HEK293 (cell line): ENCODE data around the gene PFN1.

Experiments
- BCL11A ChIP-seq: fragments of 450-650 bp; formaldehyde crosslinking; IDR thresholded peaks from 2 replicates; pipeline ENCODE4 v1.5.1; 2016; ENCODE audit warnings: low read depth, missing biosample characterization, missing genetic modification characterization
- KLF1 ChIP-seq: fragments of 450-650 bp; formaldehyde crosslinking; IDR thresholded peaks from 2 replicates; pipeline ENCODE4 v1.5.1; 2016; ENCODE audit warnings: missing biosample characterization, missing genetic modification characterization
- KLF7 ChIP-seq: fragments of 450-650 bp; formaldehyde crosslinking; IDR thresholded peaks from 2 replicates; pipeline ENCODE4 v1.5.1; 2016; ENCODE audit warnings: missing biosample characterization, missing genetic modification characterization, borderline replicate concordance
- MYNN ChIP-seq: fragments of 450-650 bp; formaldehyde crosslinking; IDR thresholded peaks from 2 replicates; pipeline ENCODE4 v1.5.1; 2016; ENCODE audit warnings: missing biosample characterization, missing genetic modification characterization, borderline replicate concordance
- PRDM1 ChIP-seq: fragments of 450-650 bp; formaldehyde crosslinking; IDR thresholded peaks from 2 replicates; pipeline ENCODE4; 2016; ENCODE audit warnings: missing biosample characterization, missing genetic modification characterization
- RBAK ChIP-seq: fragments of 450-650 bp; formaldehyde crosslinking; IDR thresholded peaks from 2 replicates; pipeline ENCODE4 v1.5.1; 2016; ENCODE audit warnings: missing biosample characterization, missing genetic modification characterization
- ZIC2 ChIP-seq: fragments of 450-650 bp; formaldehyde crosslinking; IDR thresholded peaks from 2 replicates; pipeline ENCODE4 v1.5.1; 2016; ENCODE audit warnings: missing biosample characterization, missing genetic modification characterization
- ZNF114 ChIP-seq: fragments of 450-650 bp; formaldehyde crosslinking; IDR thresholded peaks from 2 replicates; pipeline ENCODE4 v1.5.0; 2017; ENCODE audit warnings: missing biosample characterization, missing genetic modification characterization
- ZNF121 ChIP-seq: fragments of 450-650 bp; formaldehyde crosslinking; IDR thresholded peaks from 2 replicates; pipeline ENCODE4 v1.5.1; 2016; ENCODE audit warnings: missing biosample characterization, missing genetic modification characterization
- ZNF138 ChIP-seq: fragments of 450-650 bp; formaldehyde crosslinking; IDR thresholded peaks from 2 replicates; pipeline ENCODE4 v1.5.1; 2016; ENCODE audit warnings: missing biosample characterization, missing genetic modification characterization, borderline replicate concordance
- ZNF155 ChIP-seq: fragments of 450-650 bp; formaldehyde crosslinking; IDR thresholded peaks from 2 replicates; pipeline ENCODE4 v1.5.1; 2016; ENCODE audit warnings: missing biosample characterization, missing genetic modification characterization
- ZNF157 ChIP-seq: fragments of 450-650 bp; formaldehyde crosslinking; IDR thresholded peaks from 2 replicates; pipeline ENCODE4 v1.5.1; 2016; ENCODE audit warnings: missing biosample characterization, missing genetic modification characterization
- ZNF169 ChIP-seq: fragments of 450-650 bp; formaldehyde crosslinking; IDR thresholded peaks from 2 replicates; pipeline ENCODE4 v1.5.1; 2016; ENCODE audit warnings: missing biosample characterization, missing genetic modification characterization
- ZNF174 ChIP-seq: fragments of 450-650 bp; formaldehyde crosslinking; IDR thresholded peaks from 2 replicates; pipeline ENCODE4 v1.5.0; 2017; ENCODE audit warnings: missing biosample characterization, mild to moderate bottlenecking, missing genetic modification characterization
- ZNF175 ChIP-seq: fragments of 450-650 bp; formaldehyde crosslinking; IDR thresholded peaks from 2 replicates; pipeline ENCODE4 v1.5.1; 2016; ENCODE audit warnings: missing biosample characterization, missing genetic modification characterization
- ZNF223 ChIP-seq: fragments of 450-650 bp; formaldehyde crosslinking; IDR thresholded peaks from 2 replicates; pipeline ENCODE4 v1.5.1; 2016; ENCODE audit warnings: missing biosample characterization, missing genetic modification characterization
- ZNF266 ChIP-seq: fragments of 450-650 bp; formaldehyde crosslinking; IDR thresholded peaks from 2 replicates; pipeline ENCODE4 v1.5.1; 2016; ENCODE audit warnings: missing biosample characterization, missing genetic modification characterization, low read depth
- ZNF292 ChIP-seq: fragments of 450-650 bp; formaldehyde crosslinking; IDR thresholded peaks from 2 replicates; pipeline ENCODE4 v1.5.1; 2016; ENCODE audit warnings: low read depth, missing biosample characterization, missing genetic modification characterization, borderline replicate concordance
- ZNF302 ChIP-seq: fragments of 450-650 bp; formaldehyde crosslinking; IDR thresholded peaks from 2 replicates; pipeline ENCODE4 v1.5.1; 2016; ENCODE audit warnings: missing biosample characterization, missing genetic modification characterization, low read depth
- ZNF404 ChIP-seq: fragments of 450-650 bp; formaldehyde crosslinking; IDR thresholded peaks from 2 replicates; pipeline ENCODE4 v1.5.1; 2017; ENCODE audit warnings: missing biosample characterization, missing genetic modification characterization
- ZNF544 ChIP-seq: fragments of 450-650 bp; formaldehyde crosslinking; IDR thresholded peaks from 2 replicates; pipeline ENCODE4 v1.5.0; 2017; ENCODE audit warnings: missing biosample characterization, missing genetic modification characterization
- ZNF548 ChIP-seq: fragments of 450-650 bp; formaldehyde crosslinking; IDR thresholded peaks from 2 replicates; pipeline ENCODE4 v1.5.1; 2016; ENCODE audit warnings: missing biosample characterization, missing genetic modification characterization
- ZNF555 ChIP-seq: fragments of 450-650 bp; formaldehyde crosslinking; conservative IDR thresholded peaks from 2 replicates; pipeline ENCODE4 v1.5.1; 2017; ENCODE audit warnings: missing biosample characterization, mild to moderate bottlenecking, missing genetic modification characterization, inconsistent platforms
- ZNF621 ChIP-seq: fragments of 450-650 bp; formaldehyde crosslinking; IDR thresholded peaks from 2 replicates; pipeline ENCODE4 v1.5.1; 2017; ENCODE audit warnings: missing biosample characterization, missing genetic modification characterization
- ZNF623 ChIP-seq: fragments of 450-650 bp; formaldehyde crosslinking; IDR thresholded peaks from 2 replicates; pipeline ENCODE4 v1.5.1; 2016; ENCODE audit warnings: missing biosample characterization, missing genetic modification characterization
- ZNF654 ChIP-seq: fragments of 450-650 bp; formaldehyde crosslinking; IDR thresholded peaks from 2 replicates; pipeline ENCODE4 v1.5.1; 2016; ENCODE audit warnings: low read depth, missing biosample characterization, missing genetic modification characterization
- ZNF76 ChIP-seq: fragments of 450-650 bp; formaldehyde crosslinking; IDR thresholded peaks from 2 replicates; pipeline ENCODE4; 2016; ENCODE audit warnings: low read depth, missing biosample characterization, missing genetic modification characterization, borderline replicate concordance
- ZNF792 ChIP-seq: fragments of 450-650 bp; formaldehyde crosslinking; IDR thresholded peaks from 2 replicates; pipeline ENCODE4 v1.5.1; 2016; ENCODE audit warnings: missing biosample characterization, missing genetic modification characterization
- ZXDB ChIP-seq: fragments of 450-650 bp; formaldehyde crosslinking; IDR thresholded peaks from 2 replicates; pipeline ENCODE4 v1.5.1; 2016; ENCODE audit warnings: missing biosample characterization, missing genetic modification characterization
- TF ChIP-seq, protein P1 (sequence below): fragments of 450-650 bp; formaldehyde crosslinking; IDR thresholded peaks from 2 replicates; pipeline ENCODE4 v1.5.1; 2016; ENCODE audit warnings: missing biosample characterization, missing genetic modification characterization
- TF ChIP-seq, protein P2 (sequence below): fragments of 450-650 bp; IDR thresholded peaks from 2 replicates; pipeline ENCODE4 v1.5.1; 2018; ENCODE audit warnings: missing biosample characterization, missing genetic modification characterization
- TF ChIP-seq, protein P3 (sequence below): fragments of 450-650 bp; formaldehyde crosslinking; IDR thresholded peaks from 2 replicates; pipeline ENCODE4 v1.5.1; 2016; ENCODE audit warnings: missing biosample characterization, missing genetic modification characterization
- TF ChIP-seq, protein P4 (sequence below): fragments of 450-650 bp; formaldehyde crosslinking; IDR thresholded peaks from 2 replicates; pipeline ENCODE4 v1.5.1; 2016; ENCODE audit warnings: missing biosample characterization, missing genetic modification characterization
- TF ChIP-seq, protein P5 (sequence below): fragments of 450-650 bp; formaldehyde crosslinking; IDR thresholded peaks from 2 replicates; pipeline ENCODE4 v1.5.1; 2016; ENCODE audit warnings: missing biosample characterization, missing genetic modification characterization

Gene PFN1

DNA sequence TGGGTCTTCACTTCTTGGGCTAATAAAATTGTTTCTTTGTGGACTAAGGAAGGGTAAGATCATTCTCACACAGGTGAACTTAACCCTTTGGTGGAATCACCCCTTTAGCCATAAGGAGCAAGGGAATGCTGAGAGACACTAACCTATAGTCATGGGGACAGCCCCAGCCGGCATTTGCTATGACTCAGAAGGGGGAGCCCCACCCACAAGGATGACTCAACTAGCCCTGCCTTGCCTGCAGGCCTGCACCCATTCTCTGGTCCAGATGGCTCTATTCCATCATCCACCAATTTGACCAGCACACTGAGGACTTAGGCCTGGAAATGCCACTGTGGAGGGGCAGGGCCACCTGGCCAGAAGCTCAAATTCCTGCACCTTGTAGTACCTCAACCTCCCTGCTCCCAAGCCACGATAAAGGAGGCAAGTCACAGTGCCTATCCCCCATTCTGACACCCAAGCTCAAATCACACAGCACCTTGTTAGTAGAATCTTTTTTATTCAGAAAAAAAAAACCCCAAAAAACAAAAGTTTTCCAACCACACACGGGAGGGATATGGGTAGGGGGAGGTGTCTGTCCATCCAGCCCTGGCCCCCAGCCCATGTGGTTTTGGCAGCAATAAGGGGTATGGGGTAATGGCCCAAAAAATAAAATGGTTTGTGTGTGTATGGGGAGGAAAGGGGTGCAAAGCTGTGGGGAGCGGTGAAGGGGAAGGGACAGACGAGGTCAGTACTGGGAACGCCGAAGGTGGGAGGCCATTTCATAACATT, 3.0 kb downstream of the PFN1 start (continued):
- TF ChIP-seq, protein P1, sequence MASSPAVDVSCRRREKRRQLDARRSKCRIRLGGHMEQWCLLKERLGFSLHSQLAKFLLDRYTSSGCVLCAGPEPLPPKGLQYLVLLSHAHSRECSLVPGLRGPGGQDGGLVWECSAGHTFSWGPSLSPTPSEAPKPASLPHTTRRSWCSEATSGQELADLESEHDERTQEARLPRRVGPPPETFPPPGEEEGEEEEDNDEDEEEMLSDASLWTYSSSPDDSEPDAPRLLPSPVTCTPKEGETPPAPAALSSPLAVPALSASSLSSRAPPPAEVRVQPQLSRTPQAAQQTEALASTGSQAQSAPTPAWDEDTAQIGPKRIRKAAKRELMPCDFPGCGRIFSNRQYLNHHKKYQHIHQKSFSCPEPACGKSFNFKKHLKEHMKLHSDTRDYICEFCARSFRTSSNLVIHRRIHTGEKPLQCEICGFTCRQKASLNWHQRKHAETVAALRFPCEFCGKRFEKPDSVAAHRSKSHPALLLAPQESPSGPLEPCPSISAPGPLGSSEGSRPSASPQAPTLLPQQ (tag by site-specific recombination) = peak; percentile 33; the same call in 1 of the 2 replicates
- TF ChIP-seq ZNF76 (no peak), ZNF175 (tag by site-specific recombination) (no peak), ZNF223 (tag by site-specific recombination) (peak; percentile 84; the same call in 1 of the 2 replicates), RBAK (tag by site-specific recombination) (no peak), ZNF114 (no peak), ZNF121 (tag by site-specific recombination) (no peak), ZNF621 (tag by site-specific recombination) (no peak), BCL11A (peak; percentile 58; the same call in 1 of the 2 replicates), ZNF404 (tag by site-specific recombination) (no peak), ZNF155 (no peak), ZIC2 (no peak), ZNF157 (no peak), ZXDB (no peak), KLF7 (tag by site-specific recombination) (peak; percentile 54; the same call in 1 of the 2 replicates), ZNF654 (no peak), ZNF169 (tag by site-specific recombination) (no peak), KLF1 (tag by site-specific recombination) (peak; percentile 93), PRDM1 (tag by site-specific recombination) (no peak), ZNF548 (tag by site-specific recombination) (no peak), ZNF792 (tag by site-specific recombination) (no peak), ZNF138 (tag by site-specific recombination) (no peak), MYNN (tag by site-specific recombination) (no peak), ZNF266 (no peak), ZNF292 (no peak), ZNF544 (tag by site-specific recombination) (no peak), ZNF623 (no peak), ZNF302 (tag by site-specific recombination) (no peak), ZNF555 (tag by site-specific recombination) (no peak), ZNF174 (tag by site-specific recombination) (no peak)
- TF ChIP-seq, protein P2, sequence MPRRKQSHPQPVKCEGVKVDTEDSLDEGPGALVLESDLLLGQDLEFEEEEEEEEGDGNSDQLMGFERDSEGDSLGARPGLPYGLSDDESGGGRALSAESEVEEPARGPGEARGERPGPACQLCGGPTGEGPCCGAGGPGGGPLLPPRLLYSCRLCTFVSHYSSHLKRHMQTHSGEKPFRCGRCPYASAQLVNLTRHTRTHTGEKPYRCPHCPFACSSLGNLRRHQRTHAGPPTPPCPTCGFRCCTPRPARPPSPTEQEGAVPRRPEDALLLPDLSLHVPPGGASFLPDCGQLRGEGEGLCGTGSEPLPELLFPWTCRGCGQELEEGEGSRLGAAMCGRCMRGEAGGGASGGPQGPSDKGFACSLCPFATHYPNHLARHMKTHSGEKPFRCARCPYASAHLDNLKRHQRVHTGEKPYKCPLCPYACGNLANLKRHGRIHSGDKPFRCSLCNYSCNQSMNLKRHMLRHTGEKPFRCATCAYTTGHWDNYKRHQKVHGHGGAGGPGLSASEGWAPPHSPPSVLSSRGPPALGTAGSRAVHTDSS (tag by site-specific recombination) = no peak
- TF ChIP-seq, protein P3, sequence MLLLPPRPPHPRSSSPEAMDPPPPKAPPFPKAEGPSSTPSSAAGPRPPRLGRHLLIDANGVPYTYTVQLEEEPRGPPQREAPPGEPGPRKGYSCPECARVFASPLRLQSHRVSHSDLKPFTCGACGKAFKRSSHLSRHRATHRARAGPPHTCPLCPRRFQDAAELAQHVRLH (tag by site-specific recombination) = no peak
- TF ChIP-seq, protein P4, sequence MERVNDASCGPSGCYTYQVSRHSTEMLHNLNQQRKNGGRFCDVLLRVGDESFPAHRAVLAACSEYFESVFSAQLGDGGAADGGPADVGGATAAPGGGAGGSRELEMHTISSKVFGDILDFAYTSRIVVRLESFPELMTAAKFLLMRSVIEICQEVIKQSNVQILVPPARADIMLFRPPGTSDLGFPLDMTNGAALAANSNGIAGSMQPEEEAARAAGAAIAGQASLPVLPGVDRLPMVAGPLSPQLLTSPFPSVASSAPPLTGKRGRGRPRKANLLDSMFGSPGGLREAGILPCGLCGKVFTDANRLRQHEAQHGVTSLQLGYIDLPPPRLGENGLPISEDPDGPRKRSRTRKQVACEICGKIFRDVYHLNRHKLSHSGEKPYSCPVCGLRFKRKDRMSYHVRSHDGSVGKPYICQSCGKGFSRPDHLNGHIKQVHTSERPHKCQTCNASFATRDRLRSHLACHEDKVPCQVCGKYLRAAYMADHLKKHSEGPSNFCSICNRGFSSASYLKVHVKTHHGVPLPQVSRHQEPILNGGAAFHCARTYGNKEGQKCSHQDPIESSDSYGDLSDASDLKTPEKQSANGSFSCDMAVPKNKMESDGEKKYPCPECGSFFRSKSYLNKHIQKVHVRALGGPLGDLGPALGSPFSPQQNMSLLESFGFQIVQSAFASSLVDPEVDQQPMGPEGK = peak; percentile 95
- TF ChIP-seq, protein P5, sequence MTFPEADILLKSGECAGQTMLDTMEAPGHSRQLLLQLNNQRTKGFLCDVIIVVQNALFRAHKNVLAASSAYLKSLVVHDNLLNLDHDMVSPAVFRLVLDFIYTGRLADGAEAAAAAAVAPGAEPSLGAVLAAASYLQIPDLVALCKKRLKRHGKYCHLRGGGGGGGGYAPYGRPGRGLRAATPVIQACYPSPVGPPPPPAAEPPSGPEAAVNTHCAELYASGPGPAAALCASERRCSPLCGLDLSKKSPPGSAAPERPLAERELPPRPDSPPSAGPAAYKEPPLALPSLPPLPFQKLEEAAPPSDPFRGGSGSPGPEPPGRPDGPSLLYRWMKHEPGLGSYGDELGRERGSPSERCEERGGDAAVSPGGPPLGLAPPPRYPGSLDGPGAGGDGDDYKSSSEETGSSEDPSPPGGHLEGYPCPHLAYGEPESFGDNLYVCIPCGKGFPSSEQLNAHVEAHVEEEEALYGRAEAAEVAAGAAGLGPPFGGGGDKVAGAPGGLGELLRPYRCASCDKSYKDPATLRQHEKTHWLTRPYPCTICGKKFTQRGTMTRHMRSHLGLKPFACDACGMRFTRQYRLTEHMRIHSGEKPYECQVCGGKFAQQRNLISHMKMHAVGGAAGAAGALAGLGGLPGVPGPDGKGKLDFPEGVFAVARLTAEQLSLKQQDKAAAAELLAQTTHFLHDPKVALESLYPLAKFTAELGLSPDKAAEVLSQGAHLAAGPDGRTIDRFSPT (tag by site-specific recombination) = peak; percentile 90
